MM.1S (cell line): ENCODE data around the gene PTGDS.

Experiments used
- DNase-seq: peaks from one replicate; pipeline ENCODE4 v3.0.0-alpha.2; 2015
- H2AFZ ChIP-seq: fragments of 300-600 bp; sonication (generic); 2 replicates; pipeline ENCODE4 v1.6.0; 2016; ENCODE audit warnings: antibody characterized with exemption, low read length
- H3F3A ChIP-seq: fragments of 300-600 bp; sonication (generic); 2 replicates; pipeline ENCODE4 v1.6.1; 2016; ENCODE audit warnings: mild to moderate bottlenecking, antibody characterized with exemption, low read length, moderate library complexity, mixed read lengths; ENCODE audit not compliant: insufficient read depth
- H3K27ac ChIP-seq: fragments of 300-600 bp; sonication (generic); 2 replicates; pipeline ENCODE4 v1.5.1; 2016; ENCODE audit warnings: mild to moderate bottlenecking, low read length
- H3K27me3 ChIP-seq: fragments of 300-600 bp; sonication (generic); replicated peaks from 2 replicates; pipeline ENCODE4 v1.6.0; 2016; ENCODE audit warnings: low read length; ENCODE audit not compliant: insufficient read depth
- H3K36me3 ChIP-seq: fragments of 300-600 bp; sonication (generic); replicated peaks from 2 replicates; pipeline ENCODE4 v1.6.1; 2016; ENCODE audit warnings: mild to moderate bottlenecking, low read length, mixed read lengths; ENCODE audit not compliant: insufficient read depth
- H3K4me1 ChIP-seq: fragments of 300-600 bp; sonication (generic); 2 replicates; pipeline ENCODE4 v1.6.1; 2016; ENCODE audit warnings: low read length, mixed read lengths
- H3K4me2 ChIP-seq: fragments of 300-600 bp; sonication (generic); 2 replicates; pipeline ENCODE4 v1.6.0; 2016; ENCODE audit warnings: low read depth, low read length
- H3K4me3 ChIP-seq: fragments of 300-600 bp; sonication (generic); 2 replicates; pipeline ENCODE4 v1.5.1; 2016; ENCODE audit warnings: low read length, mixed read lengths
- H3K79me2 ChIP-seq: fragments of 300-600 bp; sonication (generic); 2 replicates; pipeline ENCODE4 v1.6.1; 2016; ENCODE audit warnings: mixed run types, low read length, mixed read lengths
- H3K9ac ChIP-seq: fragments of 300-600 bp; sonication (generic); 2 replicates; pipeline ENCODE4 v1.6.1; 2016; ENCODE audit warnings: low read length, mixed read lengths
- H3K9me2 ChIP-seq: fragments of 300-600 bp; sonication (generic); replicated peaks from 2 replicates; pipeline ENCODE4 v1.6.1; 2016; ENCODE audit warnings: mild to moderate bottlenecking, low read length, mixed read lengths; ENCODE audit not compliant: insufficient read depth
- H3K9me3 ChIP-seq: fragments of 300-600 bp; sonication (generic); replicated peaks from 2 replicates; pipeline ENCODE4 v1.6.1; 2016; ENCODE audit warnings: mild to moderate bottlenecking, low read length, mixed read lengths; ENCODE audit not compliant: insufficient read depth
- H4K20me1 ChIP-seq: fragments of 300-600 bp; sonication (generic); 2 replicates; pipeline ENCODE4 v1.6.1; 2016; ENCODE audit warnings: mild to moderate bottlenecking, low read length, moderate library complexity, mixed read lengths; ENCODE audit not compliant: insufficient read depth
- CTCF ChIP-seq: fragments of 300-600 bp; sonication (generic); IDR thresholded peaks from 2 replicates; pipeline ENCODE4 v1.5.1; 2016; ENCODE audit warnings: antibody characterized with exemption, low read length, mixed read lengths
- EZH2 ChIP-seq: fragments of 300-600 bp; sonication (generic); optimal IDR thresholded peaks from 2 replicates; pipeline ENCODE3; 2017; ENCODE audit warnings: low read depth, mild to moderate bottlenecking, antibody characterized with exemption, low read length, mixed read lengths
- EZH2phosphoT487 ChIP-seq: fragments of 300-600 bp; sonication (generic); IDR thresholded peaks from 2 replicates; pipeline ENCODE4 v1.6.1; 2018; ENCODE audit warnings: antibody characterized with exemption, low read length

The PTGDS gene

GRCh38 chr9:136964833-136965422 lies 12.4 kb upstream of the PTGDS start:
- H2AFZ ChIP-seq, result no peak overlapping the region

GRCh38 chr9:136965771-136966484 lies 11.4 kb upstream of the PTGDS start:
- Histone ChIP-seq H4K20me1 (no peaks in the 10 kb centered on the region), H3K9me3 (no peaks in the 10 kb centered on the region), H3K9ac (no peak overlapping the region), H3F3A (no peaks in the 10 kb centered on the region), H3K4me3 (no peak overlapping the region), H3K9me2 (no peaks in the 10 kb centered on the region), H3K4me1 (no peaks in the 10 kb centered on the region), H3K4me2 (no peak overlapping the region), H3K79me2 (no peaks in the 10 kb centered on the region), H3K36me3 (no peaks in the 10 kb centered on the region), H3K27ac (no peak overlapping the region), H2AFZ (no peak overlapping the region), H3K27me3 (peaks cover 72% of the 10 kb centered on the region)
- TF ChIP-seq CTCF (no peak), EZH2phosphoT487 (no peak), EZH2 (no peak)
- peak; percentile 21 for DNase-seq

More at GRCh38 chr9:136964833-136965422, 12.4 kb upstream of the PTGDS start:
- H3K9me3 ChIP-seq, result no peaks in the 10 kb centered on the region
- H4K20me1 ChIP-seq, result no peaks in the 10 kb centered on the region
- no peaks in the 10 kb centered on the region for H3K79me2 ChIP-seq
- no peaks in the 10 kb centered on the region for H3F3A ChIP-seq
- H3K27ac ChIP-seq, result no peak overlapping the region
- no peaks in the 10 kb centered on the region for H3K4me1 ChIP-seq
- no peaks in the 10 kb centered on the region for H3K9me2 ChIP-seq
- H3K27me3 ChIP-seq, result peaks cover 68% of the 10 kb centered on the region
- no peak overlapping the region for H3K9ac ChIP-seq
- no peak overlapping the region for H3K4me3 ChIP-seq
- no peaks in the 10 kb centered on the region for H3K36me3 ChIP-seq
- no peak for TF ChIP-seq CTCF
- no peak for TF ChIP-seq EZH2
- no peak for TF ChIP-seq EZH2phosphoT487
- no peak for DNase-seq
- peak overlapping the region; percentile 14; the same call in 1 of the 2 replicates for H3K4me2 ChIP-seq

- TF ChIP-seq EZH2phosphoT487, result no peak
- TF ChIP-seq CTCF, result no peak
- TF ChIP-seq EZH2, result no peak
- Histone ChIP-seq H3K36me3 (no peaks in the 10 kb centered on the region), H4K20me1 (no peaks in the 10 kb centered on the region), H3K4me1 (no peaks in the 10 kb centered on the region), H3F3A (no peaks in the 10 kb centered on the region), H3K9ac (no peak overlapping the region), H3K9me3 (no peaks in the 10 kb centered on the region), H3K27me3 (peaks cover 72% of the 10 kb centered on the region), H3K9me2 (no peaks in the 10 kb centered on the region), H3K4me2 (no peak overlapping the region), H3K79me2 (no peaks in the 10 kb centered on the region), H3K27ac (no peak overlapping the region), H3K4me3 (no peak overlapping the region), H2AFZ (no peak overlapping the region)
- no peak for DNase-seq
Measured at GRCh38 chr9:136968333-136969127, 8.8 kb upstream of the PTGDS start.
